ENCODE measurements around the gene TRIM15.

GRCh38 chr6:30206799-30207618 lies 43.7 kb downstream of the TRIM15 start:
- TF ChIP-seq CTCF (IDR thresholded peaks at IDR 0.05 in 8 of 11, conservative IDR thresholded peaks at IDR 0.05 in 3 of 11) (no peak), POLR2A (IDR thresholded peaks at IDR 0.05) (no peak), POLR2AphosphoS5 (IDR thresholded peaks at IDR 0.05) (no peak)
